ENCODE data around the gene FERMT3. TPM values are rescaled to one million over a fixed set of nuclear protein-coding genes. Genes with fewer than 3 reads are reported as not detected.

The FERMT3 gene
- total and polyA plus RNA-seq, 2 donors (not counting 1 experiment from before 2014, with no cell fraction given), result 1.9 to 3.6 TPM

DNA sequence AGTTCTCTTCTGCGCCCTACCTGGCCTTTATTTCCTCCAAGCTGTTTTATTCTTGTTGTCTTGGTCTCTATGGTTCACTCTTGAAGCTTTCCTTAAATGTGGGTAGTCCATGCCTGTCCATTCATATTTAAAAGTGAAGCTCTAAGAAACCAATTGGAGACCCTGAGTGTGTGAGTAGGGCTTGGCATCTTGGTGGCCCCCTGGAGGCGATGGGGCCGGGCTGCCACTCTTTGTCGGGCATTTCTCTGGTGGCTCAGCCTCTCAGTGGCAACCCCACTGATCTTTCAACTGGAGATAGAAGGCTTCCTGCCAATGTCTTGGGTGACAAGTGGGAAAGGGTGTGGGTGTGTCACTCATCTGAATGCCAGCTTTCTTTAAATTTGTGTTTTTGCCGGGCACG, 10.4 kb downstream of the FERMT3 start:
- Histone ChIP-seq H3K79me2 (ENCODE audit: control insufficient read depth, insufficient read depth, low read length) (no peaks in the 10 kb centered on the region), H3K27ac (ENCODE audit: insufficient read depth, low read length) (no peak overlapping the region), H3K4me2 (ENCODE audit: extremely low read depth, insufficient read depth, low read length) (no peak overlapping the region), H3K36me3 (ENCODE audit: control insufficient read depth, insufficient read depth, low read length) (peaks cover 6% of the 10 kb centered on the region), H3K27me3 (ENCODE audit: control insufficient read depth, insufficient read depth, low read length) (no peaks in the 10 kb centered on the region), H3K4me3 (replicated peaks in 1 of 4; ENCODE audit: control extremely low read depth in 1 of 4, insufficient read depth in 1 of 4, low read depth in 3 of 4, low read length in 4 of 4) (no peak overlapping the region), H2AFZ (ENCODE audit: low read length) (no peak overlapping the region), H3K4me1 (ENCODE audit: control insufficient read depth, extremely low read depth, insufficient read depth, low read length) (peaks cover 4% of the 10 kb centered on the region), H4K20me1 (ENCODE audit: control insufficient read depth, extremely low read depth, insufficient read depth, low read length) (no peaks in the 10 kb centered on the region), H3K9ac (ENCODE audit: insufficient read depth, low read length) (no peak overlapping the region), H3K9me3 (ENCODE audit: control insufficient read depth, insufficient read depth, low read depth, low read length) (no peaks in the 10 kb centered on the region)
- no peak for DNase-seq (ENCODE audit: low read depth in 2 of 2)
- no peak for TF ChIP-seq EZH2 (IDR thresholded peaks at IDR 0.05; ENCODE audit: low read length, missing control alignments)
- TF ChIP-seq CTCF (conservative IDR thresholded peaks at IDR 0.05 in 1 of 2, IDR thresholded peaks at IDR 0.05 in 1 of 2; ENCODE audit: low read depth in 1 of 2, low read length in 2 of 2), result no peak

- H3K27ac ChIP-seq (ENCODE audit: insufficient read depth, low read length), result no peak overlapping the region
- DNase-seq (ENCODE audit: low read depth in 2 of 2), result no peak
- H3K4me2 ChIP-seq (ENCODE audit: extremely low read depth, insufficient read depth, low read length), result no peak overlapping the region
- H3K9me3 ChIP-seq (ENCODE audit: control insufficient read depth, insufficient read depth, low read depth, low read length), result no peaks in the 10 kb centered on the region
- H3K79me2 ChIP-seq (ENCODE audit: control insufficient read depth, insufficient read depth, low read length), result no peaks in the 10 kb centered on the region
- no peaks in the 10 kb centered on the region for H4K20me1 ChIP-seq (ENCODE audit: control insufficient read depth, extremely low read depth, insufficient read depth, low read length)
- no peak overlapping the region for H3K9ac ChIP-seq (ENCODE audit: insufficient read depth, low read length)
- H3K27me3 ChIP-seq (ENCODE audit: control insufficient read depth, insufficient read depth, low read length), result no peaks in the 10 kb centered on the region
- H3K36me3 ChIP-seq (ENCODE audit: control insufficient read depth, insufficient read depth, low read length), result peaks cover 12% of the 10 kb centered on the region
- TF ChIP-seq EZH2 (IDR thresholded peaks at IDR 0.05; ENCODE audit: low read length, missing control alignments), result no peak
- no peak for TF ChIP-seq CTCF (conservative IDR thresholded peaks at IDR 0.05 in 1 of 2, IDR thresholded peaks at IDR 0.05 in 1 of 2; ENCODE audit: low read depth in 1 of 2, low read length in 2 of 2)
- H3K4me1 ChIP-seq (ENCODE audit: control insufficient read depth, extremely low read depth, insufficient read depth, low read length), result peaks cover 4% of the 10 kb centered on the region
- H2AFZ ChIP-seq (ENCODE audit: low read length), result no peak overlapping the region
- H3K4me3 ChIP-seq (replicated peaks in 1 of 4; ENCODE audit: control extremely low read depth in 1 of 4, insufficient read depth in 1 of 4, low read depth in 3 of 4, low read length in 4 of 4), result no peak overlapping the region
Observed at GRCh38 chr11:64218628-64219353, 12.3 kb downstream of the FERMT3 start.

DNA sequence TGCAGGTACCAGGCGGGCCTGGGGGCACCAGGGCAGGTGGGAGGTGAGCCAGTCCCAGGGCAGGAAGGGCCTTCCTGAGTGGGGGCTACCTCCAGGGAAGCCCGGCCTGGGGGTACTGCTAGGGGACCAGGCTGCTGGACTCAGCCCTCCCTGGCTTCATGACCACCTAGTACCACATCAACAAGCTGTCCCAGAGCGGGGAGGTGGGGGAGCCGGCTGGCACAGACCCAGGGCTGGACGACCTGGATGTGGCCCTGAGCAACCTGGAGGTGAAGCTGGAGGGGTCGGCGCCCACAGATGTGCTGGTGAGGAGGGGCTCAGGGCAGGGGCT, 12.8 kb downstream of the FERMT3 start:
- DNase-seq (ENCODE audit: low read depth in 2 of 2), result no peak
- H3K4me3 ChIP-seq (replicated peaks in 1 of 4; ENCODE audit: control extremely low read depth in 1 of 4, insufficient read depth in 1 of 4, low read depth in 3 of 4, low read length in 4 of 4), result no peak overlapping the region
- H3K4me1 ChIP-seq (ENCODE audit: control insufficient read depth, extremely low read depth, insufficient read depth, low read length), result peaks cover 4% of the 10 kb centered on the region
- no peak overlapping the region for H3K27ac ChIP-seq (ENCODE audit: insufficient read depth, low read length)
- no peaks in the 10 kb centered on the region for H3K9me3 ChIP-seq (ENCODE audit: control insufficient read depth, insufficient read depth, low read depth, low read length)
- H3K36me3 ChIP-seq (ENCODE audit: control insufficient read depth, insufficient read depth, low read length), result peaks cover 14% of the 10 kb centered on the region
- no peaks in the 10 kb centered on the region for H3K27me3 ChIP-seq (ENCODE audit: control insufficient read depth, insufficient read depth, low read length)
- no peak overlapping the region for H3K4me2 ChIP-seq (ENCODE audit: extremely low read depth, insufficient read depth, low read length)
- no peak for TF ChIP-seq EZH2 (IDR thresholded peaks at IDR 0.05; ENCODE audit: low read length, missing control alignments)
- TF ChIP-seq CTCF (conservative IDR thresholded peaks at IDR 0.05 in 1 of 2, IDR thresholded peaks at IDR 0.05 in 1 of 2; ENCODE audit: low read depth in 1 of 2, low read length in 2 of 2), result no peak
- H3K79me2 ChIP-seq (ENCODE audit: control insufficient read depth, insufficient read depth, low read length), result no peaks in the 10 kb centered on the region
- no peak overlapping the region for H3K9ac ChIP-seq (ENCODE audit: insufficient read depth, low read length)
- H2AFZ ChIP-seq (ENCODE audit: low read length), result no peak overlapping the region
- no peaks in the 10 kb centered on the region for H4K20me1 ChIP-seq (ENCODE audit: control insufficient read depth, extremely low read depth, insufficient read depth, low read length)

All from fibroblast of lung (primary cell).